Neural cell (in vitro differentiated cells): ENCODE measurements around the gene GRIK2.

Source experiments
- CTCF ChIP-seq: fragments of 450-650 bp; IDR thresholded peaks from 2 replicates; pipeline ENCODE4 v1.5.1; 2014; ENCODE audit warnings: antibody characterized with exemption, mild to moderate bottlenecking, moderate library complexity; ENCODE audit not compliant: poor library complexity, severe bottlenecking
- EP300 ChIP-seq: fragments of 450-650 bp; conservative IDR thresholded peaks from 2 replicates; pipeline ENCODE4 v1.6.1; 2014; ENCODE audit warnings: antibody characterized with exemption, mild to moderate bottlenecking, moderate library complexity; ENCODE audit not compliant: poor library complexity, severe bottlenecking
- POLR2AphosphoS5 ChIP-seq: IDR thresholded peaks from 2 replicates; pipeline ENCODE4 v1.6.1; 2012
- TAF1 ChIP-seq: IDR thresholded peaks from 2 replicates; pipeline ENCODE4 v1.6.1; 2012; ENCODE audit warnings: low read depth
- TF ChIP-seq, protein P1 (sequence below): IDR thresholded peaks from 2 replicates; pipeline ENCODE4 v1.6.1; 2012; ENCODE audit warnings: borderline replicate concordance

DNA sequence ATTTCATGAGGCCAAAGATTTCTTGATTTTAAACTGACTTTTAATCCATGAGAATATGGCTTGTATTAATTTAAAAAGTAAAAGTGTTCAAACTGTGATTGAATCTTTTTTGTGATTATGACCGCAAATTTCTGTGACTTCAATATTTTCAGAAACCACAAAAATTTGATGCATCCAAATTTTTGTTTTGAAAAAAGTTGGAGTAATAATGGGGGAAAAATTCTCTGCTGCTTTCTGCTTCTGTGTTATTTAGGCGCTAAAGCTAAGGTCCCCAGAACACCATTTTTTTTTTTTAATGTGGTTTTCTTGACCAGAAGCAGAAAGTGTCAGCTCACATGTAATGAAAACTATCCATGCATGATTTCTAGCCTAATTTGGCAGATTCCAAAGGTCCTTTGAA is 65.3 kb downstream of the GRIK2 start:
- TF ChIP-seq CTCF (no peak), EP300 (no peak), POLR2AphosphoS5 (no peak), TAF1 (no peak)
- TF ChIP-seq, protein P1, sequence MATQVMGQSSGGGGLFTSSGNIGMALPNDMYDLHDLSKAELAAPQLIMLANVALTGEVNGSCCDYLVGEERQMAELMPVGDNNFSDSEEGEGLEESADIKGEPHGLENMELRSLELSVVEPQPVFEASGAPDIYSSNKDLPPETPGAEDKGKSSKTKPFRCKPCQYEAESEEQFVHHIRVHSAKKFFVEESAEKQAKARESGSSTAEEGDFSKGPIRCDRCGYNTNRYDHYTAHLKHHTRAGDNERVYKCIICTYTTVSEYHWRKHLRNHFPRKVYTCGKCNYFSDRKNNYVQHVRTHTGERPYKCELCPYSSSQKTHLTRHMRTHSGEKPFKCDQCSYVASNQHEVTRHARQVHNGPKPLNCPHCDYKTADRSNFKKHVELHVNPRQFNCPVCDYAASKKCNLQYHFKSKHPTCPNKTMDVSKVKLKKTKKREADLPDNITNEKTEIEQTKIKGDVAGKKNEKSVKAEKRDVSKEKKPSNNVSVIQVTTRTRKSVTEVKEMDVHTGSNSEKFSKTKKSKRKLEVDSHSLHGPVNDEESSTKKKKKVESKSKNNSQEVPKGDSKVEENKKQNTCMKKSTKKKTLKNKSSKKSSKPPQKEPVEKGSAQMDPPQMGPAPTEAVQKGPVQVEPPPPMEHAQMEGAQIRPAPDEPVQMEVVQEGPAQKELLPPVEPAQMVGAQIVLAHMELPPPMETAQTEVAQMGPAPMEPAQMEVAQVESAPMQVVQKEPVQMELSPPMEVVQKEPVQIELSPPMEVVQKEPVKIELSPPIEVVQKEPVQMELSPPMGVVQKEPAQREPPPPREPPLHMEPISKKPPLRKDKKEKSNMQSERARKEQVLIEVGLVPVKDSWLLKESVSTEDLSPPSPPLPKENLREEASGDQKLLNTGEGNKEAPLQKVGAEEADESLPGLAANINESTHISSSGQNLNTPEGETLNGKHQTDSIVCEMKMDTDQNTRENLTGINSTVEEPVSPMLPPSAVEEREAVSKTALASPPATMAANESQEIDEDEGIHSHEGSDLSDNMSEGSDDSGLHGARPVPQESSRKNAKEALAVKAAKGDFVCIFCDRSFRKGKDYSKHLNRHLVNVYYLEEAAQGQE, result no peak
